OCI-LY1 (cell line): ENCODE results near the gene C2CD3.

Source experiments
- CTCF ChIP-seq: fragments of 200-600 bp; sonication (generic), shearing (Covaris generic); IDR thresholded peaks from 2 replicates; pipeline ENCODE4 v1.5.1; 2017; ENCODE audit warnings: mild to moderate bottlenecking, antibody characterized with exemption, low read length, moderate library complexity, mixed read lengths
- EZH2 ChIP-seq: fragments of 200-600 bp; sonication (generic), shearing (Covaris generic); IDR thresholded peaks from 2 replicates; pipeline ENCODE4 v1.8.0; 2017; ENCODE audit warnings: borderline replicate concordance, mixed run types, mild to moderate bottlenecking, antibody characterized with exemption, low read length, moderate library complexity, mixed read lengths

GRCh38 chr11:74100231-74100630 is 70.6 kb downstream of the C2CD3 start:
- TF ChIP-seq CTCF (no peak), EZH2 (no peak)
